Esophagus muscularis mucosa (tissue), 4 donors: ENCODE measurements around the gene CHRND.

Source experiments
- CTCF ChIP-seq, 3 experiments: fragments of 200-600 bp in 2 of 3; fragments of 450-650 bp in 1 of 3; sonication (generic) in 2 of 3; IDR thresholded peaks; one replicate each; pipeline ENCODE4 v1.5.1; 2017 to 2019; ENCODE audit warnings: antibody characterized with exemption in 3 of 3, mild to moderate bottlenecking in 2 of 3, moderate library complexity in 1 of 3
- EP300 ChIP-seq: sonication (generic); formaldehyde crosslinking; IDR thresholded peaks from one replicate; pipeline ENCODE4 v1.6.1; 2017; ENCODE audit warnings: antibody characterized with exemption
- POLR2A ChIP-seq: fragments of 450-650 bp; IDR thresholded peaks from one replicate; pipeline ENCODE4 v1.6.1; 2017; ENCODE audit warnings: antibody characterized with exemption, moderate library complexity, mild to moderate bottlenecking, low read depth

GRCh38 chr2:232523682-232524597, 2.0 kb upstream of the CHRND start:
- TF ChIP-seq CTCF (IDR thresholded peaks at IDR 0.05), result no peak
- no peak for TF ChIP-seq POLR2A
- no peak for TF ChIP-seq EP300
